ENCODE results near the gene MDN1.

Gene MDN1

DNA sequence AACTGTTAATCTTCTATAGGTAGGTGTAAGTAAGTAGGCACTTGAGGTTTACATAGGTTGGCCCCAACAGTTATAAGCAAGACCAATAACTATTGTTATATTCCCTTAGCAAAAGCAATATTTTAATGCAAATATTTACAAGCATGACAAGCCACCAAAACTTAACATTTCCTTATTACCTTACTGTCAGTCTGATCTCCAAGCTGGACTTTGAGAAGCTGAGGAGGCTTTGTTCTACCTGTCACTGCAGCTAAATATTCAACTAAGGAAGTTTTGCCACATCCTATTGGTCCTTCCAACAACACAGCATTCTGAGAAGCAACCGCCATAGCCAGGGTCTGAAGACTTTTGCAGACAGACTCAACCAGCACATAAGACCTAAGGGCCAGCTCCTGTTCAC lies 29.6 kb downstream of the MDN1 start:
- no peak overlapping the region for H3K18ac ChIP-seq (ENCODE audit: low read length)
- no peaks in the 10 kb centered on the region for H3K9me3 ChIP-seq (ENCODE audit: insufficient read depth, low read depth, low read length)
- no peak overlapping the region for H4K12ac ChIP-seq (ENCODE audit: low read depth, low read length)
- no peaks in the 10 kb centered on the region for H3K79me2 ChIP-seq (ENCODE audit: control insufficient read depth, insufficient read depth, low read length, poor library complexity)
- no peak overlapping the region for H4K8ac ChIP-seq (ENCODE audit: low read depth, low read length)
- DNase-seq = no peak
- H3K79me1 ChIP-seq (ENCODE audit: low read length) = no peaks in the 10 kb centered on the region
- WGBS (ENCODE audit: extremely low coverage, insufficient coverage, insufficient read length) = no CpG with 5 or more reads among the region's 1 CpG
- no peak overlapping the region for H3K23ac ChIP-seq (ENCODE audit: low read length)
- no peak overlapping the region for H2BK12ac ChIP-seq (ENCODE audit: low read length)
- no peak overlapping the region for H4K91ac ChIP-seq (ENCODE audit: low read depth, low read length)
- H2BK5ac ChIP-seq (ENCODE audit: low read depth, low read length, poor library complexity) = no peak overlapping the region
- H2BK120ac ChIP-seq (ENCODE audit: insufficient read depth, low read length, poor library complexity) = no peak overlapping the region
- no peak overlapping the region for H2AK5ac ChIP-seq (ENCODE audit: low read length)
- H3K14ac ChIP-seq (ENCODE audit: low read length) = no peak overlapping the region
- peaks cover 10 to 27% of the 10 kb centered on the region in 2 experiments for H3K36me3 ChIP-seq (ENCODE audit: control insufficient read depth in 1 of 2, insufficient read depth in 2 of 2, low read length in 2 of 2)
- H3K9ac ChIP-seq (ENCODE audit: low read length) = no peak overlapping the region
- H3K27ac ChIP-seq (ENCODE audit: low read depth, low read length) = no peak overlapping the region
- H2AFZ ChIP-seq (ENCODE audit: insufficient read depth, low read length, poor library complexity) = no peak overlapping the region
- no peaks in the 10 kb centered on the region for H3K4me1 ChIP-seq (ENCODE audit: control insufficient read depth in 1 of 2, insufficient read depth in 2 of 2, low read length in 2 of 2)
- H3K27me3 ChIP-seq (ENCODE audit: insufficient read depth, low read length) = no peaks in the 10 kb centered on the region
- H3K4ac ChIP-seq (ENCODE audit: low read depth, low read length) = no peak overlapping the region
- no peak overlapping the region for H3K4me2 ChIP-seq (ENCODE audit: low read length)
- no peak overlapping the region for H3K4me3 ChIP-seq (ENCODE audit: low read depth, low read length)

- Histone ChIP-seq H3K14ac (ENCODE audit: low read length) (no peak overlapping the region), H3K27me3 (ENCODE audit: insufficient read depth, low read length) (no peaks in the 10 kb centered on the region), H2AK5ac (ENCODE audit: low read length) (no peak overlapping the region), H3K9ac (ENCODE audit: low read length) (no peak overlapping the region), H4K12ac (ENCODE audit: low read depth, low read length) (no peak overlapping the region), H3K4me2 (ENCODE audit: low read length) (no peak overlapping the region), H2AFZ (ENCODE audit: insufficient read depth, low read length, poor library complexity) (no peak overlapping the region), H2BK12ac (ENCODE audit: low read length) (no peak overlapping the region), H3K79me1 (ENCODE audit: low read length) (no peaks in the 10 kb centered on the region), H4K8ac (ENCODE audit: low read depth, low read length) (no peak overlapping the region), H2BK120ac (ENCODE audit: insufficient read depth, low read length, poor library complexity) (no peak overlapping the region), H3K18ac (ENCODE audit: low read length) (no peak overlapping the region), H3K9me3 (ENCODE audit: insufficient read depth, low read depth, low read length) (peaks cover 2% of the 10 kb centered on the region), H3K36me3 (ENCODE audit: control insufficient read depth in 1 of 2, insufficient read depth in 2 of 2, low read length in 2 of 2) (peaks cover 11 to 27% of the 10 kb centered on the region in 2 experiments), H3K4me1 (ENCODE audit: control insufficient read depth in 1 of 2, insufficient read depth in 2 of 2, low read length in 2 of 2) (no peaks in the 10 kb centered on the region), H4K91ac (ENCODE audit: low read depth, low read length) (no peak overlapping the region), H3K4me3 (ENCODE audit: low read depth, low read length) (no peak overlapping the region), H3K27ac (ENCODE audit: low read depth, low read length) (no peak overlapping the region), H3K23ac (ENCODE audit: low read length) (no peak overlapping the region), H2BK5ac (ENCODE audit: low read depth, low read length, poor library complexity) (no peak overlapping the region), H3K4ac (ENCODE audit: low read depth, low read length) (no peak overlapping the region), H3K79me2 (ENCODE audit: control insufficient read depth, insufficient read depth, low read length, poor library complexity) (no peaks in the 10 kb centered on the region)
- no CpG with 5 or more reads among the region's 7 CpGs for WGBS (ENCODE audit: extremely low coverage, insufficient coverage, insufficient read length)
- no peak for DNase-seq
Measured at GRCh38 chr6:89787660-89788328, 31.8 kb downstream of the MDN1 start.

- no peak overlapping the region for H4K12ac ChIP-seq (ENCODE audit: low read depth, low read length)
- no peaks in the 10 kb centered on the region for H3K79me2 ChIP-seq (ENCODE audit: control insufficient read depth, insufficient read depth, low read length, poor library complexity)
- no peak overlapping the region for H3K27ac ChIP-seq (ENCODE audit: low read depth, low read length)
- no peaks in the 10 kb centered on the region for H3K79me1 ChIP-seq (ENCODE audit: low read length)
- no peak overlapping the region for H2BK12ac ChIP-seq (ENCODE audit: low read length)
- peaks cover 5% of the 10 kb centered on the region for H3K9me3 ChIP-seq (ENCODE audit: insufficient read depth, low read depth, low read length)
- H2BK120ac ChIP-seq (ENCODE audit: insufficient read depth, low read length, poor library complexity) = no peak overlapping the region
- H3K23ac ChIP-seq (ENCODE audit: low read length) = no peak overlapping the region
- H2AFZ ChIP-seq (ENCODE audit: insufficient read depth, low read length, poor library complexity) = no peak overlapping the region
- no peaks in the 10 kb centered on the region for H3K4me1 ChIP-seq (ENCODE audit: control insufficient read depth in 1 of 2, insufficient read depth in 2 of 2, low read length in 2 of 2)
- no peak overlapping the region for H4K8ac ChIP-seq (ENCODE audit: low read depth, low read length)
- H3K36me3 ChIP-seq (ENCODE audit: control insufficient read depth in 1 of 2, insufficient read depth in 2 of 2, low read length in 2 of 2) = peaks cover 13 to 28% of the 10 kb centered on the region in 2 experiments
- WGBS (ENCODE audit: extremely low coverage, insufficient coverage, insufficient read length) = no CpG with 5 or more reads among the region's 2 CpGs
- H3K9ac ChIP-seq (ENCODE audit: low read length) = no peak overlapping the region
- no peak overlapping the region for H3K4me2 ChIP-seq (ENCODE audit: low read length)
- no peaks in the 10 kb centered on the region for H3K27me3 ChIP-seq (ENCODE audit: insufficient read depth, low read length)
- H3K4me3 ChIP-seq (ENCODE audit: low read depth, low read length) = no peak overlapping the region
- no peak for DNase-seq
- no peak overlapping the region for H3K4ac ChIP-seq (ENCODE audit: low read depth, low read length)
- H4K91ac ChIP-seq (ENCODE audit: low read depth, low read length) = no peak overlapping the region
- H3K14ac ChIP-seq (ENCODE audit: low read length) = no peak overlapping the region
- no peak overlapping the region for H2BK5ac ChIP-seq (ENCODE audit: low read depth, low read length, poor library complexity)
- H3K18ac ChIP-seq (ENCODE audit: low read length) = no peak overlapping the region
- H2AK5ac ChIP-seq (ENCODE audit: low read length) = no peak overlapping the region
Measured at GRCh38 chr6:89786970-89787369, 32.6 kb downstream of the MDN1 start.

DNA sequence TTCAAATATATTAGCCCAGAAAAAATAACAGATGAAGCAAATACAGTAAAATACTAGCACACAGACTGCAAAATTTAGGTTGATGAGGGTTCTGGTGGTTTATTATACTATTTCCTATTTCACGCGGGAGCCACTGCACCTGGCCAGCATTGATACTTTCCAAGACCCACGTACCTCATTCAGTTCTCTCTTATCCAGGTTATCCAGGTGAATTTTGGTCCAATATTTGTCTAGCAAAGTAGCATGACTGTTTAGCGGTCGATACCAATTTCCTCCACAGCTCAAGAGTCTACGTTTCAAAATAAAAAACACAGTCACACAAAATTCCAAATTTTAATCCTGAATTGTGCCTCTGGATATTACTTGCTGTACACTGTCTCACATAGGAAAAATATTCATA lies 34.8 kb downstream of the MDN1 start:
- Histone ChIP-seq H4K12ac (ENCODE audit: low read depth, low read length) (no peak overlapping the region), H3K4me3 (ENCODE audit: low read depth, low read length) (no peak overlapping the region), H2AFZ (ENCODE audit: insufficient read depth, low read length, poor library complexity) (no peak overlapping the region), H4K8ac (ENCODE audit: low read depth, low read length) (no peak overlapping the region), H3K4ac (ENCODE audit: low read depth, low read length) (no peak overlapping the region), H3K18ac (ENCODE audit: low read length) (no peak overlapping the region), H3K36me3 (ENCODE audit: control insufficient read depth in 1 of 2, insufficient read depth in 2 of 2, low read length in 2 of 2) (peaks cover 15 to 29% of the 10 kb centered on the region in 2 experiments), H3K4me1 (ENCODE audit: control insufficient read depth in 1 of 2, insufficient read depth in 2 of 2, low read length in 2 of 2) (no peaks in the 10 kb centered on the region), H3K9ac (ENCODE audit: low read length) (no peak overlapping the region), H3K27me3 (ENCODE audit: insufficient read depth, low read length) (no peaks in the 10 kb centered on the region), H2BK120ac (ENCODE audit: insufficient read depth, low read length, poor library complexity) (no peak overlapping the region), H4K91ac (ENCODE audit: low read depth, low read length) (no peak overlapping the region), H3K14ac (ENCODE audit: low read length) (no peak overlapping the region), H3K27ac (ENCODE audit: low read depth, low read length) (no peak overlapping the region), H2BK5ac (ENCODE audit: low read depth, low read length, poor library complexity) (no peak overlapping the region), H2AK5ac (ENCODE audit: low read length) (no peak overlapping the region), H3K4me2 (ENCODE audit: low read length) (no peak overlapping the region), H3K79me2 (ENCODE audit: control insufficient read depth, insufficient read depth, low read length, poor library complexity) (no peaks in the 10 kb centered on the region), H3K79me1 (ENCODE audit: low read length) (no peaks in the 10 kb centered on the region), H3K9me3 (ENCODE audit: insufficient read depth, low read depth, low read length) (peaks cover 5% of the 10 kb centered on the region), H2BK12ac (ENCODE audit: low read length) (no peak overlapping the region), H3K23ac (ENCODE audit: low read length) (no peak overlapping the region)
- no peak for DNase-seq
- whole genome bisulfite sequencing (ENCODE audit: extremely low coverage, insufficient coverage, insufficient read length) = no CpG with 5 or more reads among the region's 6 CpGs

Data from trophoblast cell (in vitro differentiated cells and primary cell).